GM12873 (cell line): ENCODE data around the gene NPAS3.

Source experiments
- CTCF ChIP-seq: IDR thresholded peaks from 2 replicates; pipeline ENCODE4 v1.5.1; 2012; ENCODE audit warnings: low read depth, mild to moderate bottlenecking, moderate library complexity, low read length, control low read depth; ENCODE audit not compliant: insufficient read depth; ENCODE audit errors: missing control alignments

The NPAS3 gene

DNA sequence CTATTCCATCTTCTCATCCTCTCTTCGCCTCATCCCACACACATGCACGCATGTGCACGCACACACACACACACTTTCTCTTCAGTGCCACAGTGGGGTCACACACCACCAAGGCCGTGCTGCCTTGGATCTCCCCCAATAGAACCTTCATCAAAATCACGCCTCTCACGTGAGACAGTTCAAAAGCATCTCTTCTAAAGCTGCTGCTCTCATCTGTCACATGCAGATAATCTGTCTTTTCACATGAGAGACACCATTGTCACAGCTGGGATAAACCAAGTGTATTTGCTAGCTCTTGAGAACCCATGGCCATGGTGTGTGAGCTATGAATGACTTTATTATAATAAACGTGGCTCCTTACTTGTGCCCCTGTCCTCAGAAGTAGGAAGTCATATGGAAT is 793.5 kb downstream of the NPAS3 start:
- TF ChIP-seq CTCF = no peak

GRCh38 chr14:33733310-33733709 is 794.6 kb downstream of the NPAS3 start:
- TF ChIP-seq CTCF = no peak

DNA sequence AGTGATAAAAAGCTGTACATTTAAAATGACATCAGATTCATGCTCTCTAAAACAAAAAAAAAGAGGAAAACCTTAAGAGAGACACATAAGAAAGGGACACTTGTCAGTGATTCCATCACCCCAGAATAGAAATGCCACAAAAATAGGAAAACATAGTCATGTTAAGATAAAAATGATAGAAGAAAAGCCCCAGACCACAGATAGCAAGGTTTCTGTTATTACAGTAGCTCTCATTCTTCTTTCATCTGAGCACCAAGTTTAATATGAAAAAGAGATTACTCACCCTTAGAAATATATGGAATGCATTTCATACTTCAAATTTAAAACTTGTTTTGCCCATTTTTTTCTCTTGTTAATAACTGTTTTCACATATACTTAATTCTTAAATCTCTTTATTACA is 795.0 kb downstream of the NPAS3 start:
- no peak for TF ChIP-seq CTCF

- TF ChIP-seq CTCF = no peak
Observed at GRCh38 chr14:33734387-33734786, 795.7 kb downstream of the NPAS3 start.

DNA sequence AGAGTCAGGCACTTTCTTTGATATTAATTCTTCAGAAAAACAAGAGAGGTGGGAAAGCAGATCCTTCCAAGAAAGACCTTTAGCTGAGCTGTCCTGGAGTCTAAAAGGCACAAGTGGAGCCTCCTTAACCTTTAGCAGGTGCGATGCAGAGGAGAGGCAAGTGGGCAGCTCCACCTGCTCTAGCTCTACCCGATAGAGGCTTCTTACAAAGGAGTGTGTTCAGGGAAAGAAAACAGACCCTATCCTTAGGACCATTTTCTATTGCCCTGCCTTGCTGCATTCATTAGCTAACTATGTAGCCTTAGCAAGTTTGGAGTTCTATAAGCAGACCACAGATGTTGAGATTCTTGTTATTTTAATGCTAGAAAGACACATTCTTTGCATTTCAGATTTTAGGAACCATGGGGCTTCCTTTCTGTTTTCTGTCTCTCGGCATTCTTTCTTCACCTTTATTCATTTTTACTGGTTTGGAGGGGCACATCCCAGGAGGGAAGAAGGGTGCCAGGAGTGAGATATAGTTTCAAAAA is 797.7 kb downstream of the NPAS3 start:
- no peak for TF ChIP-seq CTCF

DNA sequence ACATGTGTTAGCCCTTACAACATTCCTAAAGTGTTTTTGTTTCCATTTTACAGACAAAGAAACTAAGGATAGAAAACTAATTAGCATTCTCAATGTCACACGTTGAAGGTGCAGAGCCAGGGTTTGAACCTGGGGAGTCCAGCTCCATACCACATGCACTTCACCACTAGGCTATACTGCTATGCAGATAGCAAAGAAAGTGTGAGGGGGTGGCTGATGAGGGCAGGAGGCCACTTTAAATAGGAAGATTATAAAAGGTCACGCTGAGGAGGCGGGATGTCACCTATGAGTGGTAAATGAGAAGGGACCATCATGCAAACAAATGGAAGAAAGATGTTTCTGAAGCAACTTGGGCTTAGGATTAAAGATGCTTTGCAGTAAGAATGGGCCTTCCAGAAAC is 798.3 kb downstream of the NPAS3 start:
- no peak for TF ChIP-seq CTCF

GRCh38 chr14:33737446-33737845 is 798.8 kb downstream of the NPAS3 start:
- TF ChIP-seq CTCF = no peak

GRCh38 chr14:33738029-33738428 is 799.4 kb downstream of the NPAS3 start:
- no peak for TF ChIP-seq CTCF
